ENCODE measurements around the gene LARP1B.
"Not testable (repeated sequence)": the region's sequence is repeated elsewhere in the genome, so short reads cannot be mapped to it uniquely, and the experiment has no call there.

Gene LARP1B

DNA sequence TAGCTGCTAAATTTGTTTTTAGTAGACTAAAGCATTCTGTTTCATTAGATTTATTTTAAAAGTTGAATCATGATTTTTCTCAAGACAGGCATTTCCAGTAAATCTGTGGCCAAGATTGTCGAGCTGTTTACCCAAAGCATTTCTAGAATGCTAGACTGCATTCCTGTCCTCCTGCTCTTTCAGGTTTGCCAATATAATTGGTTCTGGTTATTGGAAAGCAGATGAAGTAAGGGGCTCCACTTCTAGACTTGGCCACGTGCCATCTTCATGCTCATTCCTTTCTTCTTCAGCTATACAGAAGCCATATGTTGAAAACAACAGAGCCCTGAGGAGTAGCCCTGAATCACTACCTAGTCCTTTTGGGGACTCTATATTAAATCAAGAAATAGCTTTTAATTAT is 164.0 kb downstream of the LARP1B start:
- no peak for DNase-seq

DNA sequence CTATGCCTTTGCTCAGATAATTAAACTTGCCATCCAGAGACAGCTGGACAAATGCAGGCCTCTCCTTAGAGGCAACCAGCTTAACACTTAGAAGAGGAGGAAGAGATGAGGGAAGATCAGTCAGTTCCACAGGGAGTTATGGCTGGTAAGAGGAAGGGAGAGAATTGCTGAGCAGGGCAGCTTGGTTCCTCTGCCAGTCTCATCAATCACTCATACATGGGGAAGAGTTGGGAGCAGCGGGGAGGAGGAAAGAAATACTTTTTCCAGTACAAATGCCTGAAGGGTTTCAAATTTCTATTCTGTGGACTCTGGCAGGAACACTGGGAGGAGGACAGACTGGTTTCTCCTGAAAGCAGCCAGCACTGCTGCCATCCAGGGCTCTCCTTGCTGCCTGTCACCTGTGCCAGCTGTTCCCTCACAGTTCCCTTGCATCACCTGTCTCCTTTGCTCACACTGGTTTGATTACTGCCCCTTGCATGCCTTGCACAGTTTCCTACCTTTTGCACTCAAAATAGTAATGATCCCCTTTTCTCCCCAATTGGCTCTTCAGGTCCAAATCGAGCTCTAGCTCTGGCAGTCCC is 167.0 kb downstream of the LARP1B start:
- no peak for DNase-seq

DNA sequence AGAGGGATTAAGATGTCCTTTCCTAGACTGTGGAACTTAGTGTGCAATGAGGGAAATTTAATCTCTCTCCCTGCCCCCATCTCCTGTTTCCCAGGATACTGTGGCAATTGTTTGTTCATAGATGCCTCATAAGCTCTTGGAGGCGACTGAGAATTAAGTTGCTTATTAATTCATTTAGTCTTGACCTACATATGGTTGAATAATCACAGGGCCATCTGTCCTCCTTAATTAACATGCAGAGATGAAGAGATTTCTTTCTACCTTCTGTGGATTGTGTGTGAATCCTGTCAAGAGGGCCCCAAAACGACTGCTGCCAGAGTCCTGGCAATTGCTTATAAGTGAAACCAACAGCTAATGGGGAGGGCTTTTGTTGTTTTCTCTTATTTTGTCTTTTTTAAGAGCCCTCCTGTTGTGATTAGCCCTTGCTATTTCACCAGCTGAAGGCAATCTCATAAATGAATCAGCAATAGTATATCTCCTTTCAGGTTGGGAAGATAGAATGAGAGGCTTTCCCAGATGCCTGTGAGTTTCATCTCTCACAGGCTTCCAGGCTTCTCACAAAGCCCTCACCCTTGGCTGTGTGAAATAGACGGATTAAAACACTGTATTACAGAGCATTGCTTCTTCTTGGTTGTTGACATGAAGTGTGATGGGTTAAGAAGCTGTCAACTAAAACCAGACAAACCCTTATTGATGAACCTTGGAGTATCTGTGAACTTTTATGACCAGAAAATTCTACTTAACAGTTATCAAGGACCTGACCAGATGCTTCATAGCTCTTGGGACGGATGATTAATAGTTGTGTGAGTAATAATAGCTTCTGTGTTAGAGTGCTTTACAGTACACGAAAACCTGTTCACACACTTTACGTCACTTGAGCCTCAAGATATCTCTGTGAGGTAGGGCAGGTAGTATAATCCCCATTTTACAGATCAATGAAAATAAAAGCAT is 168.0 kb downstream of the LARP1B start:
- peak in 1 of 51 donors; percentile 1 for DNase-seq

DNA sequence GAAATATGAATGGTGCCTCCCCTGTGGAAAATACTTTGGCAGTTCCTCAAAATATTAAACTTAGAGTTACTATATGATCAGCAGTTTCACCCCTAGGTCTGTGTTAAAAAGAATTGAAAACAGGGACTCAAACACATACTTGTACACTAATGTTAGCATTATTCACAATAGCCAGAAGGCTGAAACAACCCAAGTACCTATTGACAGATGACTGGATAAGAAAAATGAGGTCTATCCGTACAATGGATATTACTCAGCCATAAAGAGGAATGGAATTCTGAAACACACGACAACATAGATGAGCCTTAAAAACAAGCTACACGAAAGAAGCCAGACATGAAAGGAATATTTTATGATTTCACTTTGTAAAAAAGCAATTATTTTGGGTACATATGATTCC is 171.6 kb downstream of the LARP1B start:
- no peak for DNase-seq

DNA sequence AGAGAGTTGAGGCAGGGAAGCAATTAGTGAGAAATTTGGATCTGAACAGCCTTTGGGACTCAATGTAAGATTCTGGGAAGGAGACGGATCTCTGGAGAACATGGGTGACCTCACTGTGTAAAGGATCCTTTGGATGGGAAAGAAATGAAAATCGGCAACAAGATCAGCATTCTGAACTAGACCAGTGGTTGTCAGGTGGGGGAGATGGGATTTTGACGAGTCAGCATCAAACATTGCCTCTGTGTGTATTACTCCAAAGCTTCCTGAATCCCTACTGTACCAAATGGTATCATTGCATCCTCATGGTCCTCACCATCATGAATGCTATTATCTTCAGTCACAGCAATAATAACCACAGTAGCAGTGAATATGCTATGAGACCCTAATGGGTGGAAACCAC is 173.7 kb downstream of the LARP1B start:
- DNase-seq = no peak

DNA sequence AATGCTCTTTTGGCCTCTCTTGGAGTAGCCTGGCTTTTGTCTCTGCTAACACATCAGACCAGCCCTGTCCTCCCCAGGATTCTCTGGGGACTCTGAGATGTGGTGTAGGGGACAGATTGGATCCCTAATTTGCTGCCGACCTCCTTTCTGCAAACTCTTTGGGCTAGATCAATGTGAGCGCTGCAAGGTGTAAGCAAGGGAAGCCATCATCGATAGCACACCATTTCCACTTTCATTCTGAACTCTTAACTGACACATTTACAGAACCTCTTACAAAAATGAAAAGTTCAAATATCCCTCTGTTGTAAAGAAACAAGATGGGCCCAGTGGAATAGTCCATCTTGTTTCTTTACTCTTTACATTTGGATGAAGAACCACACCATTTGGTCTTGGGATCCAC is 179.9 kb downstream of the LARP1B start:
- DNase-seq = no peak

DNA sequence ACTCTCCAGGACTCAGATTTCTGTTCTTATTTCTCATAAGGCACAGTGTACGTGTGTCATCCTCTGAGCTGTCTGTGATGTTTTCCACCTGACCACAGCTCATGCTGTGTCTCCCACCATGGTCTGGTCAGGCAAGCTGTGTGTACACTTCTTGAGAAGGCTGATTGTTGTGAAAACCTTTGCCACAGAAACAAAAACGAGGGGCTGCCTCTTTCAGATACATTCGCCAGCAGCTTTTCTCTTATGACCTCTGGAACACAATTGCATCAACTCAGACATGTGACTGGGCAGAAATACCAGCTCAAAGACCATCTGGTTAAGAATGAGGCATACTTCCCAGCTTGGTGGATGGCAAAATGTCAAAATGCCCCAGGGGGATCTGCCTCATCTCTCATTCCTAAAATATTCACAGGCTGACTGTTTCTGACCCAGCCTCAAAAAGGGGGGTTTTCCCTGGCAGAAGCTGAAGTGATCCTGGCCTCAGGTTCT is 180.4 kb downstream of the LARP1B start:
- DNase-seq = peak in 1 of 51 donors; percentile 2

DNA sequence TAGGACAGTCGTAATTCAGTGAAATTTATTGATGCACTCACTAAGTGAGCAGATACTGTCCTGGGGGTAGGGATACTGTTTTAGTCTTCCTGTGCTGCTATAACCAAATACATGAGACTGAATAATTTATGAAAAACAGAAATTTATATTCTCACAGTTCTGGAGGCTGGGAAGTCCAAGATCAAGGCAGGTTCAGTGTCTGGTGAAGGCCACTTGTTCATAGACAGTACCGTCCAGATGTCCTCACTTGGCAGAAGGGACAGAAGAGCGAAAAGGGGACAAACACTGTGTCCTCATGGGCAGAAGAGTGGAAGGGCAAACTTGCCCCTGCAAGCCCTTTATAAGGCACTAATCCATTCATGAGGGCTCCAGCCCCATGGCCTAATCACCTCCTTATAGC is 180.9 kb downstream of the LARP1B start:
- no peak for DNase-seq

DNA sequence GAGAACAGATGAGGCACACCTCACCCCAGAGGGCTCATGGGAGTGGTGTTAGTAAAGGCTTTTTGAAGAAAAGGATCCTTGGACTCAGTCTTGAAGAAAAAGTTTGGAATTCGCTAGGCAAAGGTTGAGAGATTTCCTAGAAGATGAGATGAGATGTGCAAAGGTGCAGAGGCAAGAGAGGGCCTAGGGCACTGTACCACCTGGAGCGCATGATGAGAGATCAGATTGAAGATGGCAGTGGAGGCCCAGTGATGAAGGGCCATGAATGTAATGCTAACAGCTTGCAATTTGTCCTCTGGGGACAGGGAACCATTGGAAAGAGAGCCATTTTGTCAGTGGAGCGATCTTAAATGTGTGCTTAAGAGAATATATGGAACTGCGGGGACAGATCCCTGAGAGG is 181.5 kb downstream of the LARP1B start:
- no peak for DNase-seq

DNA sequence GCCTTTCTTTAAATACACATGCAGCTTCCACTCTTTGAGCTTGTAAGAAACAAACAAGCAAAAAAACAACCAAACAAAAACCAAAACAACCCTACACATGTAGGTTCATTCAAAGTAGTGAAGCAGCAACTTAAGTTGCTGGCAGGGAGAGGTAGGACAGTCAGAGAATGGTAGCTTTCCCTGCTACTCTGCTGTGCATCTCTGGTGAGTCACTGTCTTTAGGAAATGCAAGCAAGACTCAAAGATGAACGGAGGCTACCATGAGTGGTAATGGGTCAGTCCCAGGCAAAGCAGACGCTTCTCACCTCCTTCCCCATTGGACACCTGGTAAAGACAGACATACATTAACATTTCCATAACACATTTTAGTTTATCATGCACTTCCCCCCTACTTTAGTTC is 183.3 kb downstream of the LARP1B start:
- DNase-seq = no peak

DNA sequence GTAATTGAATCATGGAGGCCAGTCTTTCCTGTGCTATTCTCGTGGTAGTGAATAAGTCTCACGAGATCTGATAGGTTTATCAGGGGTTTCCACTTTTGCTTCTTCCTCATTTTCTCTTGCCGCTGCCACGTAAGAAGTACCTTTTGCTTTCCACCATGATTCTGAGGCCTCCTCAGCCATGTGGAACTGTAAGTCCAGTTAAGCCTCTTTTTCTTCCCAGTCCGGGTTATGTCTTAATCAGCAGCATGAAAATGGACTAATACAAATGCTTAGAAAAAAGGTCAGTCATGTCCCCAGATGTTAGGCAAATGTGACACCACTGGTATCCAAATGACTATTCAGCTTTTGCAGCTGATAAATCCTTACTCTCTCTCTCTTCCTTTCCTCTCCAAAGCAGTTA is 184.3 kb downstream of the LARP1B start:
- not testable (repeated sequence) for DNase-seq

DNA sequence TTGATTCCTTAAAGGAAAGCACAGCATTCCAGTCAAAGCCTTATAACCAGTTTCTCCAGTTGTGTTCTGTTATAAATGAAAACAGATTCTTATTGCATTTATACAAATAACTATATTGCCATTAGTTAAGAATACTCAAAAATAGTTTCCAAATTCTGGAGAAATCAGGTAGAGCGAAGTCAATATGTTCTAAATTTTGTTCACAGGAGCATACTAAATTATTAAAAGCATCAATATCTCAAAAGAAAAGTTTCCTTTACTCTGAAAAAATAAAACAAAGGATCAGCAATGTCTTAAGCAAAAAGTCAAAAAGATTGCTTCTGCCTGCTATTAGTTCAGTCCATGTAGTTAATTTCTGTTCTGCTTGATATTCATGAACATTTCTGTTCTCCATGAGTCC is 186.8 kb downstream of the LARP1B start:
- DNase-seq = no peak

DNA sequence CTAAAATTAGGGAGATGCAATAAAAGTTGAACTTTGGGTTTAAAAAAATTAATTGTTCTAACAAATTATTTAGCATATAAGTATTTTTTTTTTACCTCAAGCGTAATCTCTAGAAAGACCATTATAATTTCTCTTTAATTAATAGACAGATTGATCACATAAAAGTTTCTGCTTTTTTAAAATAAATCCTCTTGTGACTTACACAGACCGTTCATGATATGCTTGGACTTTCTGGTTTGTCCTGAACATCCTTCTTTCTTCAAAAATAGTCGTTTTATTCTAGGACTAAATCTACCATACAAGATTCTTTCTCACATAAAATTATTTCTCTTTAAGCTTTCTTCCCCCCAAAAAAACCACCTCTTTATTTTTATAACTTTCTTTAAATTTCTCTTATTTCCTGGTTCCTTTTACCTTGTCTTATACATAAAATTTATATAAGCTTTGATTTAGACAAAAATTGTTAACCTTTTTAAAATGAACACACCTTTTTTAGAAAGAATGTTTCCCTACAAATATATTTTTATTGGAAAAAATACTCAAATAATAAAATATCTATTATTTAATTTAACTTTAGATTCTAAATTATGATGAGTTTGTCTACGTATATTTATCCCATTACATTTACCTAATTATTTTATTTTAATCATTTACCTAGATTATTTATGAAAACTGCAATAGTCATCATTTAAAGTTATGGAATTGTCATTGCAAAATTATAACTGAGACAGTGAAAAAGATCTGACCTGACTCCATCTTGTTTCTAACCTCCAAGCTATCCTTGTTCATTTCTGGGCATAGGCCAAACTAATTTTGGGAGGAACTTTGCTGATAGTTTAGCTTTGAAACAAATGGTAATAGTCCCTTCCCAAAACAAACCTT is 188.9 kb downstream of the LARP1B start:
- DNase-seq = no peak

DNA sequence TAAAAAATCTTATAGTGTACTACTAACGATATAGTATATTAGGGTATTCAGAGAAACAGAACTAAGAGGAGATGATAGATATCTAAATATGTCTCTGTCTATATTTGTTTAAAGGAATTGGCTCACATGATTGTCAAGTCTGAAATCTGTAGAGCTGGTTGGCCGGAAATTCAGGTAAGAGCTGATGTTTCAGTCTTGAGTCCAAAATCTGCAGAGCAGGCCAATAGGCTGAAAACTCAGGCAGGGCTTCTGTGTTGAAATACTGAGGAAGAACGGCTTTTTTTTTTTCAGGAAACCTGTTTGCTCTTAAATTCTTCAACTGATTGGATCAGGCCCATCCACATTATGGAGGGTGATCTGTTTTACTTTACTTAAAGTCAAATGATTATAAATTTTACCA is 194.8 kb downstream of the LARP1B start:
- DNase-seq = no peak

DNA sequence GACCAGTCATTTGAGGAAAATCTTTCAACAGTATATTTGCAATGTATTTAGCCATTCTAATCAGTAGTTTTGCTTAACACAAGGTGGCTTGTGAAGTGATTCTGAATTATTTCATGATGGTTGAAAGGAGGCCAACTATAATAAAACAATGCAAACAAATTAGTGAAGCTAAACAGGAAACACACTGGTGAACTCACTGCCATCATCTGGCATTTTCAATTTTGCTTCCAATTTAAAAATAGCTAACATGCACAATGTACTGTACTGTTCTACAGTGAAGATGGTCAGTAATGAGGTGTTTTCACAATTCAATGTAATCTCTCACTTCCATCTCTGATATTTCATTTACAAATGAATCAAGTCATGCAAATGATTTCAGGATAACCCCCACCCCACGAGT is 195.4 kb downstream of the LARP1B start:
- no peak for DNase-seq

DNA sequence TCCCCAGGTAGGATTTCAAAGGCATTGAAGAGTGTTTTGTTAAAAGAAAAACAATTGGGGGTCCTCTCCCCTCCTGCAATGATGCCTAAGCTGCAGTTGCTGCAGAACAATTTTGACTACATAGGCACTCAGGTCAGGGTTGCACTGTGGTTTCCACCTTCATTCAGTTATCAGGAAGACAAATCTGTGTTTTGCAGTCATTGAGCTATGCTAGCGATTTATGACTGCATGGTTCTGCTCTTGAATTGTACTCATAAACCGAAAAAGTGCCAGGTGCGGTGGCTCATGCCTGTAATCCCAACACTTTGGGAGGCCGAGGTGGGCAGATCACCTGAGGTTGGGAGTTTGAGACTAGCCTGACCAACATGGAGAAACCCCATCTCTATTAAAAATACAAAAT is 197.1 kb downstream of the LARP1B start:
- DNase-seq = not testable (repeated sequence)

DNA sequence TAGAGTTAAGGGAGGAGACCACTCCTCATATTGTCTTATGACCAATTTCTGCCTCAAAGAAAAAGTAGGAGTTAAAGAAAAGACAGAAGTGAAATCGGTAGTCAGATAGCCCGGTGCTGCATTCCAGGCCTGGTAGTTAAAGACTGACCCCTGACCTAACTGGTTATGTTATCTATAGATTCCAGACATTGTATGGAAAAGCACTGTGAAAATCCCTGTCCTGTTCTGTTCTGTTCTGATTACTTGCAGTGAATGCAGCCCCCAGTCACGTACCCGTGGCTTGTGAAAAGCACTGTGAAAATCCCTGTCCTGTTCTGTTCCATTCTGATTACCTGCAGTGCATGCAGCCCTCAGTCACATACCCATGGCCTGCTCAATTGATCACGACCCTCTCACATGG is 198.8 kb downstream of the LARP1B start:
- not testable (repeated sequence) for DNase-seq
